ENCODE data around the gene CAPZB. TPM values are rescaled to one million over a fixed set of nuclear protein-coding genes. Genes with fewer than 3 reads are reported as not detected.
A peak's percentile ranks its signal among the peaks of the same experiment; 100 is the strongest.

The CAPZB gene
- total RNA-seq, 1 experiment from 2014 or later: 491 TPM

DNA sequence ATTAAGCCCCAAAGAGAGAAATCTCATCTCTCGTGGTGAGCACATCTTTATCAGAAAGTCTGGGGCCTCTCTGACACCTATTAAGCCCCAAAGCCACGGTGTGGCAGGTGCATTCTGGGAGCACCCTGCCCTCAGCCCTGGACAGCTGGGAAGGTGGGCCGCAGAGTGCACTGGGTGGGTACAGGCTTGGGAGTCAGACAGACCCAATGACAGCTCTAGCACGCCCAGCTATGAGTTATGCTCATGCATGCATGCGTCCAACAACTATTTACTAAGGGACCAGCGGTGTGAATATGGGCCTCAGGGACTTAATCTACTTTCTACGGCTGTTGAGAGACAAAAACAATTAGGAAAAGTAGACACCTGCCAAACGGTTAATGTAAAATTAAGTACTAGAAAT is 126.6 kb downstream of the CAPZB start:
- CTCF ChIA-PET: no interaction called here
- POLR2A ChIA-PET: no interaction called here
- no peak for DNase-seq (ENCODE audit: low read depth, low spot score)

DNA sequence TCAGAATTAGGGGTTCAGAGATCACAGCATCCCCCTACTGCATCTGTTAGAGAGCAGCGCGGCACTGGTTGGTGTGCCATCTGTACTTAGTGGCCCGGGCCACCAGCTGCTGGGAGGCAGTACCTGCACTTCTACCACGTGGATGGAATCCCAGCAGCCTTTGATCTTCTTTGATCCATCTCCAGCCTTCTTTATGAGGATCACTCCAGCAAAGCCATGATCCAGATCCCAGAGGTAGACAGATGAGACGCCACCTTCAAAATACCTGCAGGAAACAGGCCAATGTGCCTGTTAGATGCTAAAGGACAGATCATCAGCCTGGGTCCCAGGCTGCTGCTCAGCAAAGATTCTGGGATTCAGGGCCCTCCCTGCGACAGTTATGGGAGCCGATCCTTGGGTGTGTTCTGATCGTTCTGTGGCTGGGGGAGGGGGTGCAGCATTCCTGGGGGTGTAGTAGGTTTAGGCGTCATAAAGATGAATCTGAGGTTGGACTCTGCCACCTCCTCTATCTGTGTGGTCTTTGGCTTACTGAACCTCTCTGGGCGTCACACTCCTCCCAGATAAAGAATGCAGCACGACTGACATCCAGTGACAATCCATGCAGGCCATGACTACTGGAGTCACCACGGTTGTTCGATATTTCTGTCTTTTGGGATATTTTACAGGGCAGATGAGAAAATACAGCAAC is 127.9 kb downstream of the CAPZB start:
- peak; percentile 66 for TF ChIP-seq TCF7L2 (IDR thresholded peaks at IDR 0.05; ENCODE audit: low read depth, low read length)
- TF ChIP-seq, protein P1, sequence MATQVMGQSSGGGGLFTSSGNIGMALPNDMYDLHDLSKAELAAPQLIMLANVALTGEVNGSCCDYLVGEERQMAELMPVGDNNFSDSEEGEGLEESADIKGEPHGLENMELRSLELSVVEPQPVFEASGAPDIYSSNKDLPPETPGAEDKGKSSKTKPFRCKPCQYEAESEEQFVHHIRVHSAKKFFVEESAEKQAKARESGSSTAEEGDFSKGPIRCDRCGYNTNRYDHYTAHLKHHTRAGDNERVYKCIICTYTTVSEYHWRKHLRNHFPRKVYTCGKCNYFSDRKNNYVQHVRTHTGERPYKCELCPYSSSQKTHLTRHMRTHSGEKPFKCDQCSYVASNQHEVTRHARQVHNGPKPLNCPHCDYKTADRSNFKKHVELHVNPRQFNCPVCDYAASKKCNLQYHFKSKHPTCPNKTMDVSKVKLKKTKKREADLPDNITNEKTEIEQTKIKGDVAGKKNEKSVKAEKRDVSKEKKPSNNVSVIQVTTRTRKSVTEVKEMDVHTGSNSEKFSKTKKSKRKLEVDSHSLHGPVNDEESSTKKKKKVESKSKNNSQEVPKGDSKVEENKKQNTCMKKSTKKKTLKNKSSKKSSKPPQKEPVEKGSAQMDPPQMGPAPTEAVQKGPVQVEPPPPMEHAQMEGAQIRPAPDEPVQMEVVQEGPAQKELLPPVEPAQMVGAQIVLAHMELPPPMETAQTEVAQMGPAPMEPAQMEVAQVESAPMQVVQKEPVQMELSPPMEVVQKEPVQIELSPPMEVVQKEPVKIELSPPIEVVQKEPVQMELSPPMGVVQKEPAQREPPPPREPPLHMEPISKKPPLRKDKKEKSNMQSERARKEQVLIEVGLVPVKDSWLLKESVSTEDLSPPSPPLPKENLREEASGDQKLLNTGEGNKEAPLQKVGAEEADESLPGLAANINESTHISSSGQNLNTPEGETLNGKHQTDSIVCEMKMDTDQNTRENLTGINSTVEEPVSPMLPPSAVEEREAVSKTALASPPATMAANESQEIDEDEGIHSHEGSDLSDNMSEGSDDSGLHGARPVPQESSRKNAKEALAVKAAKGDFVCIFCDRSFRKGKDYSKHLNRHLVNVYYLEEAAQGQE (IDR thresholded peaks at IDR 0.05; ENCODE audit: insufficient read depth in 1 of 2, low read depth in 2 of 2, low read length in 1 of 2): no peak
- TF ChIP-seq, protein P2, sequence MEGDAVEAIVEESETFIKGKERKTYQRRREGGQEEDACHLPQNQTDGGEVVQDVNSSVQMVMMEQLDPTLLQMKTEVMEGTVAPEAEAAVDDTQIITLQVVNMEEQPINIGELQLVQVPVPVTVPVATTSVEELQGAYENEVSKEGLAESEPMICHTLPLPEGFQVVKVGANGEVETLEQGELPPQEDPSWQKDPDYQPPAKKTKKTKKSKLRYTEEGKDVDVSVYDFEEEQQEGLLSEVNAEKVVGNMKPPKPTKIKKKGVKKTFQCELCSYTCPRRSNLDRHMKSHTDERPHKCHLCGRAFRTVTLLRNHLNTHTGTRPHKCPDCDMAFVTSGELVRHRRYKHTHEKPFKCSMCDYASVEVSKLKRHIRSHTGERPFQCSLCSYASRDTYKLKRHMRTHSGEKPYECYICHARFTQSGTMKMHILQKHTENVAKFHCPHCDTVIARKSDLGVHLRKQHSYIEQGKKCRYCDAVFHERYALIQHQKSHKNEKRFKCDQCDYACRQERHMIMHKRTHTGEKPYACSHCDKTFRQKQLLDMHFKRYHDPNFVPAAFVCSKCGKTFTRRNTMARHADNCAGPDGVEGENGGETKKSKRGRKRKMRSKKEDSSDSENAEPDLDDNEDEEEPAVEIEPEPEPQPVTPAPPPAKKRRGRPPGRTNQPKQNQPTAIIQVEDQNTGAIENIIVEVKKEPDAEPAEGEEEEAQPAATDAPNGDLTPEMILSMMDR (IDR thresholded peaks at IDR 0.05): no peak
- TF ChIP-seq POLR2AphosphoS5 (IDR thresholded peaks at IDR 0.05; ENCODE audit: low read depth, low read length): no peak
- no peak for TF ChIP-seq SIN3A (IDR thresholded peaks at IDR 0.05; ENCODE audit: borderline replicate concordance, insufficient read depth, low read depth, low read length)
- no peak for DNase-seq (ENCODE audit: low read depth, low spot score)
- no peak for ATAC-seq
- Histone ChIP-seq H3K9me3 (ENCODE audit: control insufficient read depth, insufficient read depth, low read depth, low read length) (no peaks in the 10 kb centered on the region), H3K4me1 (ENCODE audit: control insufficient read depth, insufficient read depth, low read length) (peaks cover 15% of the 10 kb centered on the region), H3K4me3 (ENCODE audit: low read depth in 2 of 2, low read length in 2 of 2) (no peak overlapping the region), H3K36me3 (ENCODE audit: control insufficient read depth, insufficient read depth, low read length) (peaks cover 5% of the 10 kb centered on the region), H3K27me3 (ENCODE audit: control insufficient read depth, insufficient read depth, low read length) (no peaks in the 10 kb centered on the region), H3K27ac (ENCODE audit: low read length) (no peak overlapping the region)
- POLR2A ChIA-PET: no interaction called here
- BruUV-seq (replicated peaks): no TSS peak
- intact Hi-C loops (cut with micrococcal nuclease; ENCODE audit: unreplicated experiment) (no loop called here), in situ Hi-C loops (cut with HindIII; ENCODE audit: low pct_unique_long_range_greater_than_20kb, low sequenced_read_pairs) (no loop called here)
- CTCF ChIA-PET: no interaction called here

More for the DNA sequence above, 126.6 kb downstream of the CAPZB start:
- in situ Hi-C loops (cut with HindIII; ENCODE audit: low pct_unique_long_range_greater_than_20kb, low sequenced_read_pairs): no loop called here
- no peak for ATAC-seq
- peaks cover 5% of the 10 kb centered on the region for H3K36me3 ChIP-seq (ENCODE audit: control insufficient read depth, insufficient read depth, low read length)
- H3K27ac ChIP-seq (ENCODE audit: low read length): no peak overlapping the region
- no peaks in the 10 kb centered on the region for H3K27me3 ChIP-seq (ENCODE audit: control insufficient read depth, insufficient read depth, low read length)
- BruUV-seq (replicated peaks): no TSS peak
- no peak overlapping the region for H3K4me3 ChIP-seq (ENCODE audit: low read depth in 2 of 2, low read length in 2 of 2)
- peaks cover 13% of the 10 kb centered on the region for H3K4me1 ChIP-seq (ENCODE audit: control insufficient read depth, insufficient read depth, low read length)
- TF ChIP-seq, protein P1 (IDR thresholded peaks at IDR 0.05; ENCODE audit: insufficient read depth in 1 of 2, low read depth in 2 of 2, low read length in 1 of 2): no peak
- no peak for TF ChIP-seq SIN3A (IDR thresholded peaks at IDR 0.05; ENCODE audit: borderline replicate concordance, insufficient read depth, low read depth, low read length)
- intact Hi-C loops (cut with micrococcal nuclease; ENCODE audit: unreplicated experiment): no loop called here
- no peaks in the 10 kb centered on the region for H3K9me3 ChIP-seq (ENCODE audit: control insufficient read depth, insufficient read depth, low read depth, low read length)
